Activated CD4-positive, alpha-beta T cell treated with anti-CD3 and anti-CD28 coated beads, Interleukin-2, Interleukin-6, amounts not matched to agents 100 ng/mL and 50 ng/mL, durations not matched to agents 16 hours and 8 hours (primary cell): ENCODE data around the gene TUT1.
"Not testable (repeated sequence)": the region's sequence is repeated elsewhere in the genome, so short reads cannot be mapped to it uniquely, and the experiment has no call there.

Experiments
- DNase-seq: peaks from one replicate; pipeline ENCODE4 v3.0.0-alpha.2; 2020

Gene TUT1

GRCh38 chr11:62554387-62555167 lies 36.7 kb downstream of the TUT1 start:
- DNase-seq = no peak

GRCh38 chr11:62553839-62554361 lies 37.4 kb downstream of the TUT1 start:
- no peak for DNase-seq

- DNase-seq = peak; percentile 67
Observed at GRCh38 chr11:62553080-62553838, 38.1 kb downstream of the TUT1 start.

- DNase-seq = peak; percentile 21
Observed at GRCh38 chr11:62552485-62553079, 38.7 kb downstream of the TUT1 start.

- DNase-seq = not testable (repeated sequence)
Observed at GRCh38 chr11:62550478-62550877, 40.8 kb downstream of the TUT1 start.

GRCh38 chr11:62548545-62549335 lies 42.6 kb downstream of the TUT1 start:
- no peak for DNase-seq

- no peak for DNase-seq
Observed at GRCh38 chr11:62547691-62548281, 43.5 kb downstream of the TUT1 start.

GRCh38 chr11:62546929-62547625 lies 44.2 kb downstream of the TUT1 start:
- DNase-seq = peak; percentile 24

GRCh38 chr11:62546244-62546928 lies 44.9 kb downstream of the TUT1 start, which contains the start of gene AHNAK:
Gene AHNAK (minus strand): TSS chr11:62546806. CDS start chr11:62536098, 10,708 bp downstream.
- DNase-seq = peak; percentile 82

- DNase-seq = peak; percentile 78
Observed at GRCh38 chr11:62545437-62546243, 45.7 kb downstream of the TUT1 start.

GRCh38 chr11:62544581-62545436 lies 46.5 kb downstream of the TUT1 start:
- peak; percentile 63 for DNase-seq

- no peak for DNase-seq
Observed at GRCh38 chr11:62543680-62544444, 47.5 kb downstream of the TUT1 start.

GRCh38 chr11:62542750-62543567 lies 48.4 kb downstream of the TUT1 start:
- DNase-seq = peak; percentile 89

- peak; percentile 45 for DNase-seq
Observed at GRCh38 chr11:62542111-62542745, 49.1 kb downstream of the TUT1 start.

- DNase-seq = peak; percentile 83
Observed at GRCh38 chr11:62540804-62541701, 50.3 kb downstream of the TUT1 start.
